GM06990 (cell line): Measurements from ENCODE around the gene BRICD5.

Source experiments
- DNase-seq: peaks from one replicate; pipeline ENCODE4 v3.0.0-alpha.2; 2011; ENCODE audit not compliant: insufficient read length; ENCODE audit errors: extremely low read depth
- H3K27me3 ChIP-seq: replicated peaks from 2 replicates; pipeline ENCODE4 v1.6.0; 2011; ENCODE audit warnings: low read length; ENCODE audit not compliant: control insufficient read depth, insufficient read depth
- H3K36me3 ChIP-seq: 2 replicates; pipeline ENCODE4 v1.5.1; 2011; ENCODE audit warnings: low read length; ENCODE audit not compliant: control insufficient read depth, insufficient read depth
- H3K4me3 ChIP-seq: replicated peaks from 2 replicates; pipeline ENCODE4 v1.5.1; 2011; ENCODE audit warnings: low read depth, mild to moderate bottlenecking, control low read depth, low read length
- TF ChIP-seq, protein P1 (sequence below): IDR thresholded peaks from 2 replicates; pipeline ENCODE4 v1.5.1; 2011; ENCODE audit warnings: low read length, control low read depth, mild to moderate bottlenecking, inconsistent platforms; ENCODE audit not compliant: insufficient read depth, poor library complexity, severe bottlenecking

Gene BRICD5

GRCh38 chr16:2214719-2214968, 4.0 kb upstream of the BRICD5 start, which contains the start of gene PGP:
Gene PGP, minus strand, starts transcription at chr16:2214840. Its CDS starts 63 bp downstream, at chr16:2214777.
- TF ChIP-seq, protein P1, sequence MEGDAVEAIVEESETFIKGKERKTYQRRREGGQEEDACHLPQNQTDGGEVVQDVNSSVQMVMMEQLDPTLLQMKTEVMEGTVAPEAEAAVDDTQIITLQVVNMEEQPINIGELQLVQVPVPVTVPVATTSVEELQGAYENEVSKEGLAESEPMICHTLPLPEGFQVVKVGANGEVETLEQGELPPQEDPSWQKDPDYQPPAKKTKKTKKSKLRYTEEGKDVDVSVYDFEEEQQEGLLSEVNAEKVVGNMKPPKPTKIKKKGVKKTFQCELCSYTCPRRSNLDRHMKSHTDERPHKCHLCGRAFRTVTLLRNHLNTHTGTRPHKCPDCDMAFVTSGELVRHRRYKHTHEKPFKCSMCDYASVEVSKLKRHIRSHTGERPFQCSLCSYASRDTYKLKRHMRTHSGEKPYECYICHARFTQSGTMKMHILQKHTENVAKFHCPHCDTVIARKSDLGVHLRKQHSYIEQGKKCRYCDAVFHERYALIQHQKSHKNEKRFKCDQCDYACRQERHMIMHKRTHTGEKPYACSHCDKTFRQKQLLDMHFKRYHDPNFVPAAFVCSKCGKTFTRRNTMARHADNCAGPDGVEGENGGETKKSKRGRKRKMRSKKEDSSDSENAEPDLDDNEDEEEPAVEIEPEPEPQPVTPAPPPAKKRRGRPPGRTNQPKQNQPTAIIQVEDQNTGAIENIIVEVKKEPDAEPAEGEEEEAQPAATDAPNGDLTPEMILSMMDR, result no peak
- no peak for DNase-seq
- H3K4me3 ChIP-seq, result peak within 1 kb of the TSS; percentile 90
- peaks cover 1% of the 10 kb centered on the region for H3K36me3 ChIP-seq
- H3K27me3 ChIP-seq, result no peaks in the 10 kb centered on the region

DNA sequence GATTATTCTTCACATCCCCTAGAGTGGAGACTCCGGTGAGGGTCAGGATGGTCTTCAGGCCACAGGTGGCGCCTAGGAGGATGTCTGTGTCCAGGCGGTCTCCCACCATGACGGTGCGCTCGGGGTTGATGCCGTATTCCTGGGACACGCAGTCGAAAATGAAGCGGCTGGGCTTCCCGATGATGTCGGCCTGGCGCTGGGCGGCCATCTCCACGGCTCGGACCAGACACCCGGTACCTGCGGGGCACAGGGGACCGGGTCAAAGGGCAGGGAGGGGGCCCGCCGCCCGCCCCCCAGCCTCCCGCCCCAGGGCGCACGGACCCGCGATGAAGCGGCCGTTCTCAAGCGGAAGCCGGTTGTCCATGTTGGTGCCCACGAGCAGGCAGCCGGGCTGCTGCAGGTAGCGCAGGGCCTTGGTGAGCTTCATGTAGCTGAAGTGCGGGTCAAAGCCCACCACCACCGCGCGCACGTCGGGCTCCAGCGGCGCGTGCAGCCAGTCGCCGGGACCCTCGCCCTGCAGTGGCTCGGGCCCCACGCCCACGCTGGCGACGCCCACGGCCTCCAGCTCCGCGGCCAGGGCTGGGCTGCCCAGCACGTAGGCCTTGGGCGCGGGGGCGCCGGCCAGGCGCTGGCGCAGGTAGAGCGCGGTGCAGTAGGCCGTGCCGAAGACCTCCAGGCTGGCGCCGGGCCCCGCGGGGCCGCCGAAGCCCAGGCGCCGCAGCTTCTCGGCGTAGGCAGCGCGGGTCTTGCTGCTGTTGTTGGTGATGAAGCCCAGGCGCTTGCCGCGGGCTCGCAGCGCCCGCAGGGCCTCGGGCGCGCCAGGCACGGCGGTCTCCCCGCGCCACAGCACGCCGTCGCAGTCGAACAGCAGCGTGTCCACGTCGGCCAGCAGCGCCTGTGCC, 3.4 kb upstream of the BRICD5 start:
- no peaks in the 10 kb centered on the region for H3K27me3 ChIP-seq
- DNase-seq, result peak; percentile 51
- peaks cover 3% of the 10 kb centered on the region for H3K36me3 ChIP-seq
- H3K4me3 ChIP-seq, result peak overlapping the region; percentile 76
- TF ChIP-seq, protein P1, result no peak

DNA sequence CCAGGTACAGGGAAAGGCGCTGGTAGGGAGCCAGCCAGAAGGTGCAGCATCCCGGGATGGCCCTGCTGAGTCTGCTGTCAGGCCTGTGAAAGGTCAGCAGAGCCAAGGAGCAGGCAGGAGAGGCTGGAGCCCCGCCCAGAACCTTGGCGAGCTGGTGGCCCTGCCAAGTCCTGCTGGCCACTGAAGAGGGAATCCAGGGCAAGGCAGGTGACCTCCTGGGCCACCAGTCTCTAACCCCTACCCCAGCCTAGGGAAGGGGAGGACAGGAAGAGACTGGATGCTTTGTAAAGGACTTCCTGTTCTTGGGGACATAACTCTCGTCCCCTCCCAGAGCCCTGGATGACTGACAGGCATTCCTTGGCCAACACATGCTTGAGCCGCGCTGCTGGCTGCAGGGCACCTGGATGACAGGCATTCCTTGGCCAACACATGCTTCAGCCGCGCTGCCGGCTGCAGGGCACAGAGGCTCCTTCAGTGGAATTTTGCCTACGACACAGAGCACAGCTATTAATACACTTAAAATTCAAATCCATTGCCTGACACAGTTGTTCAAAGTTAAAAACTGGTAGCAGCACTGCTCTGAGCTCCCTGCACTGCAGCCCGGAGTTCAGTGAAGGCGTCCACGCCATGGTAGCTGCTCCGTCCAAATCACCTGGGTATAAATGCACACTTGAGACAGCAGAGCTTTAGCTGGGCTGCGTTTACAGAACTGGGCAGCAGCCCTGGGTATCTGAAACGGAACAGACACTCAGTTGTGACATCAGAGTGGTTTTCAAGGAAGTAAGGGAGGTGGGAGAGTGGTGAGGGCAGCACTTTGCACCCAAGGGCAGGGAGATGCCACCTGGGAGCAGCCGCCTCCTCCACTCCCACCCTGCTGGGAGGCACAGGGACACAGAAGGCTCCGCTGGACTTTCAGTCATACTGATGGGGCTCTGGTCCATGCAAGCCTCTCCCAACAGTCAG, 2.0 kb upstream of the BRICD5 start:
- peak overlapping the region; percentile 76 for H3K4me3 ChIP-seq
- peaks cover 10% of the 10 kb centered on the region for H3K36me3 ChIP-seq
- H3K27me3 ChIP-seq, result no peaks in the 10 kb centered on the region
- no peak for DNase-seq
- TF ChIP-seq, protein P1, result no peak

DNA sequence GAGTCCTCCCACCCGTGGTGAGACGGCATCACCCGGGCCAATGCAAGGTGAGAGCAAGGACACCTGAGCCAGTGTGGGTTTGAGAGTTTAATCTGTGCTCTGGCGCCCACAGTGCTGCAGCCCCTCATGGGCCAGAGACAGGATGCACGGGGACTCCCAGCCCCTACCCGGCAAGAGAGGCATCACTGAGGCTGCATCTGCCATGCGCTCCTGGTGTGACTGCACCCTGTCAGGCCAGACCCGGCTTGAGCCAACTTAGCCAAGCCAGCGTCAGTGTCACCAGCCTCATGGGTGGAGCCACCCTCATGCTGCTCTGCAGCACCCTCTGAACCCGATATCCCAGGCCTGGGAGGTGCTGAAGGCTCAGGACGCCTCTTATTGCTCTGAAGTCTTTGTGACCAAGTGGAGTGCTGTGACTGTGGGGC, 1.3 kb upstream of the BRICD5 start:
- H3K4me3 ChIP-seq, result no peak overlapping the region

GRCh38 chr16:2210009-2210332, 692 bp downstream of the BRICD5 start:
- Histone ChIP-seq H3K4me3 (no peak overlapping the region), H3K36me3 (peaks cover 16% of the 10 kb centered on the region), H3K27me3 (no peaks in the 10 kb centered on the region)
- TF ChIP-seq, protein P1, result no peak
- DNase-seq, result no peak

More for the DNA sequence above, 1.3 kb upstream of the BRICD5 start:
- no peak for DNase-seq
- peaks cover 16% of the 10 kb centered on the region for H3K36me3 ChIP-seq
- H3K27me3 ChIP-seq, result no peaks in the 10 kb centered on the region
- TF ChIP-seq, protein P1, result no peak
